Retinal pigment epithelial cell (primary cell): ENCODE results near the gene VARS1.
A peak's percentile ranks its signal among the peaks of the same experiment; 100 is the strongest.

ENCODE experiments used
- DNase-seq: peaks from one replicate; pipeline ENCODE4 v3.0.0-alpha.2; 2010; ENCODE audit warnings: low read depth
- H3K4me3 ChIP-seq: 2 replicates; pipeline ENCODE4 v1.5.1; 2011; ENCODE audit warnings: mild to moderate bottlenecking, low read length, control low read depth, moderate library complexity
- CTCF ChIP-seq: conservative IDR thresholded peaks from 2 replicates; pipeline ENCODE4 v1.5.1; 2011; ENCODE audit warnings: low read depth, low read length, control low read depth, inconsistent platforms

The VARS1 gene

GRCh38 chr6:31770860-31771259 lies 24.7 kb downstream of the VARS1 start:
- DNase-seq: no peak
- no peak overlapping the region for H3K4me3 ChIP-seq
- TF ChIP-seq CTCF: no peak

- TF ChIP-seq CTCF: peak; percentile 87
- DNase-seq: no peak
- no peak overlapping the region for H3K4me3 ChIP-seq
Observed at GRCh38 chr6:31769684-31770371, 25.7 kb downstream of the VARS1 start.

GRCh38 chr6:31768363-31769257 lies 26.9 kb downstream of the VARS1 start:
- no peak for DNase-seq
- TF ChIP-seq CTCF: no peak
- H3K4me3 ChIP-seq: no peak overlapping the region

- no peak for DNase-seq
- H3K4me3 ChIP-seq: no peak overlapping the region
- no peak for TF ChIP-seq CTCF
Observed at GRCh38 chr6:31767096-31767645, 28.4 kb downstream of the VARS1 start.

- no peak for TF ChIP-seq CTCF
- peak overlapping the region; percentile 37 for H3K4me3 ChIP-seq
- no peak for DNase-seq
Observed at GRCh38 chr6:31765910-31766794, 29.4 kb downstream of the VARS1 start.

- TF ChIP-seq CTCF: no peak
- H3K4me3 ChIP-seq: no peak overlapping the region
- no peak for DNase-seq
Observed at GRCh38 chr6:31765559-31765909, 30.0 kb downstream of the VARS1 start.
